NCI-H510A (cell line): ENCODE results near the gene CZIB.
"Not testable (repeated sequence)": the region's sequence is repeated elsewhere in the genome, so short reads cannot be mapped to it uniquely, and the experiment has no call there.

Source experiments
- DNase-seq: peaks from one replicate; lab custom pipeline; 2025; lab: John Stamatoyannopoulos, UW

The CZIB gene

DNA sequence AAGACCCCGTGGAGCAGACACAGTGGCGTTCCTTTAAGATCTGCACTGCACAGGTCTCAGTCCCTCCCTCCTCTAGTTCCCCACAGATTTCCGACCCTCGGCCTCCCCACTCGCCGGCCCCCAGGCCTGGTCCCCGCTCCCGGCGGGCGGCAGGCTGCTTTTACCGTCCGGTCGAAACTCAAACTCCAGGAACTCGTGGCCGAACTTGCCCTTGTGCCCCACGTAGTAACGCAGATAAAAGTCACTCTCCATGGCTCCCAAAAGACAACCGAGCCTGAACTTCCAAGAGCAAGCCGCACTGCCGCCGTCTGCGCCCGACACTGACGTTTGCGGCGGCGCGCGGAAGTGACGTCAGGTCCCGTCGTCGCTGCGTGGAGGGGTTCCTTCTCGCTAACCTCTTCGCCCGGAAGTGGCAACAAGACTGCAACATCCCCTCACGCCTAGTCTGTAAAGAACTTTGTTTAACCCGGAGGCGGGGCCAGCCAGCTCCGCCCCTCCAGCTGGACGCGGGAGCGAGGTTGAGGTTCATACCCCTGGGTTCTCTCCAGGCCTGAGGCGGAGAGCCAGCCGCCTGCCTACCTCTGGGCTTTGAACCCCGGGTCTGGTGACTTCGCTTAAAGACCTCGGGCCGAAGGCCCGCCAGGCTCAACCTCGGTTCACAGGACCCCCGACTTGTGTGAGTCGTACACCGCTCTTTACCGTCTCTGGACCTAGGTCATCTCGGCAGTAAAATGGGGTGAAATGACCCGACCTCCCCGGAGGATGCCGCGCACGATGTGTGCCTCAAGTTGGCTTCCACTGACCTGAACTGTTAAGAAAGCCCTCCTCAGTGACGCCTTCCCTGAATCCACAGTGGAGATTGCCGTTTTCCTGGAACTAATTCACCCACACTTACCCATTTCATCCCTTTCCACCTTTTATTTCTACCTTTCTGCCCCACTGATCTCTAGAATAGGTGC is 18.0 kb upstream of the CZIB start, which contains the start of gene MAGOH:
MAGOH (minus strand) TSS at position 322 of the 959 bp plus-strand sequence; CDS start at position 252, 70 bp downstream.
- peak; percentile 95 for DNase-seq

DNA sequence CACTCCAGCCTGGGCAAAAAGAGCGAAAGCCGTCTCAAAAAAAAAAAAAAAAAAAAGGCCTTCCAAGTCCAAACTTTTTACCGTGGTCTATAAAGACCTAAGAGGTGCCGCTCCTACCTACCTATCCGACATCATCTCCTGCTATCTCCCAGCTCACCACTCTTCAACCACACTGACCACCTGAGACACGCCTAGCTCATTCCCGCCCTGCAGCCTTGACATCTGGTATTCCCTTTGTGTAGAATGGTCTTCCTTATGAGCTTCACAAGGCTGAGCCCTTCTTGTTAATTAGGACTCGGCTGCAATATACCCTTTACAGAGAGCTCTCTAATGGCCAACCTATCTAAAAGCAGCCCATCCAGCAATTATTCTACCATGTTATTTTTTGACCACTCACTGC is 17.2 kb upstream of the CZIB start:
- no peak for DNase-seq

DNA sequence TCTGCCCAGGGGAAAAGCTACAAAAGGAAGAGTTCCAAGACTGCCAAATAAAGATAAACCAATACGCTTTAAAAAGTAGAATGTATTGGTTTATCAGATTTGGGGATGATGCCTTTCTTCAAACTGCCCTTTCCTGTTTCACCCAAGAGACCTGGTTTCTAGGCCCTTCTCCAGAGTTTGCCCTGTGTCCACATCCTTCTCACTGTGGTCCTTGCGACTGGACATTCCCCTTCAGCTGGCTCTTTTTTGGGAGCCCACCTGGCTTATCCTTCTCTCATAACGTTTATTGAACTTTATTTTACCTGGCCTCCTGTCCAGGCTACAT is 490 bp upstream of the CZIB start:
- DNase-seq: no peak

DNA sequence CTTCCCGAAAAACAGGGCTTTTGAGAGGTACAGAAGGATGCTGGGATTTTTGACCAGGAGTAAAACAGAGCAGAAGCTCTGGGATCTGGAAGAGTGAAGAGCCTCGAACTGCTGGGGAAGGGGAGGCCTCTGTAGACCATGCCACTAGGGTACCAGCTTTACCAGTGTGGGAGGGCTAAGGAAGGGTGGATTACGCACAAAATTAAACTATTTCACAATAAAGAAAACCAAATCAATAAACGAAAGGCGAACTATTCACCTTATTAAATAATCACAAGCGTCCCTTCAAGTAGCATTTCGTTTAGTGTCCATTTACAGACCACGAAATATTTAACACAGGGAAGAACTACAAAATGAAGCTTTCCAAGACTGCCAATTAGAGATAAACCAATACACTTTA is 723 bp downstream of the CZIB start:
- DNase-seq: no peak

DNA sequence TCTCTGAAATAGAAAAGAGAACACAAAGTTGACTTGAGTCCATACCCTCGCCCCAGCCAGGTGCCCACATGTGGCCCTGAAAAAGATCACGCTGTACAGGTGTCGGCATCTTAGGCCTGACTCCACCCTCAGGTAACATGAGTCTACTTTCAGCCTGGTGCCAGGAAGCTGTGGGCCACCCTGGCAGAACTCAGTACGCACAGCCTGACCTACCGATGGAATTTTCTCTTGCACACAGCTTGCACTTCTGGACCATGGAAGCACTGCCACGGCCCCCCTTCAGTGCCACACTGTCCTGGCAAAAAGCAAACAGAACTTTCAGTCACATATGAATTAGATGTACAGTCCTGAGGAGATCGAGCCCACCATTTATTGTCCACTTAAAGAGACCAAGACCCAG is 2.2 kb downstream of the CZIB start:
- no peak for DNase-seq

DNA sequence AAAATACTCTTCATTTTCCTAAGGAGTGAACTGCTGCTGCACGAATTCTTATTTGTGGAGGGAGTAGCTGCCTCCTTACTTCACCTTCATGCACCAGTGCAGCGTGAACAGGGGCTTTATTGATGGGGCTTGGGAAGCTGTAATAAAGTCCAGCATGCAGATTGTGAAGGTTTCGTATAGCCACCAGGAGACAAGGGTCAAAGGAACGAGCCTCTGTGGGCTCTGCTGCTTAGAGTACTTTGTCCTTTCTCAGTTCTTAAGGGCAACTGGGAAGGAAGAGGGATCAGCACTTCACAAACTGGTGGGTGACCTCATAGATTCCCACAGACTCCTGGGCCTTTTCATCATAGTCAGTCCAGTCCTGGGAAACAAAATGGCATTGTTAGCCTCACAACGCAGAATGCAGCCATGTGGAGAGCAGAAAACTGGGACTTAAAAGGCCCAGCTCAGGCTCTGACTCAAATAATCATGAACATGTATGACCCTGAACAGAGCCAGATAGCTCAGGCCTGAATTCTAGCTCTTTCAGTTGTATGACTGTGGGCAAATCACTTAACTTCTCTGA is 6.0 kb downstream of the CZIB start:
- DNase-seq: no peak

DNA sequence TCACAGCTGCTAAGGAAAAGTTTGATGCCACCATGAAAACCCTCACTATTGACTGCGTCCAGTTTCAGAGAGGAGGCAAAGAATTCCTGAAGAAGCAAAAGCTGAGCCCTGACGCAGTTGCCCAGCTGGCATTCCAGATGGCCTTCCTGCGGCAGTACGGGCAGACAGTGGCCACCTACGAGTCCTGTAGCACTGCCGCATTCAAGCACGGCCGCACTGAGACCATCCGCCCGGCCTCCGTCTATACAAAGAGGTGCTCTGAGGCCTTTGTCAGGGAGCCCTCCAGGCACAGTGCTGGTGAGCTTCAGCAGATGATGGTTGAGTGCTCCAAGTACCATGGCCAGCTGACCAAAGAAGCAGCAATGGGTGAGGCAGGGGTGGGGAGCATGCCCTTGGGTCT is 9.5 kb downstream of the CZIB start:
- no peak for DNase-seq

DNA sequence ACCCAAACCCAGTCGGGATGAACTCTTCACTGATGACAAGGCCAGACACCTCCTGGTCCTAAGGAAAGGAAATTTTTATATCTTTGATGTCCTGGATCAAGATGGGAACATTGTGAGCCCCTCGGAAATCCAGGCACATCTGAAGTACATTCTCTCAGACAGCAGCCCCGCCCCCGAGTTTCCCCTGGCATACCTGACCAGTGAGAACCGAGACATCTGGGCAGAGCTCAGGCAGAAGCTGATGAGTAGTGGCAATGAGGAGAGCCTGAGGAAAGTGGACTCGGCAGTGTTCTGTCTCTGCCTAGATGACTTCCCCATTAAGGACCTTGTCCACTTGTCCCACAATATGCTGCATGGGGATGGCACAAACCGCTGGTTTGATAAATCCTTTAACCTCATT is 10.1 kb downstream of the CZIB start:
- DNase-seq: no peak

DNA sequence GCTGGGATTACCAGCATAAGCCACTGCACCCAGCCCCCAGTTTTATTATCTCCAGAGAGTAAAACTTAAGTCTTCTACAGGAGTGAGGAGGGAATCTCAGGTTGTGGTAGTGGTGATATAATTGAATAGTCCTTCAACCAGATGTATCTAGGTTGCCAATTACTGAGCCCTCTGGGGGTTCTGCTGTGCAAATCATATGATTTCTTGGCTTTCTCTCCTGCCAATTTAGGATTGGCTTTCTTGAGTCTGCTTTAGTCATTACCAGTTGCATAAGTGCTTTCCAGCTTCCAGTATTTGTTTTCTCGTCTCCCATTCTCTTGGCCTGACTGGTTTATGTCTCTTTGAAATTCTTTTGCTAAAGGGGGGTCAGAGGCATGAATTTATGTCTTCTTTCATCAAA is 12.7 kb downstream of the CZIB start:
- no peak for DNase-seq

DNA sequence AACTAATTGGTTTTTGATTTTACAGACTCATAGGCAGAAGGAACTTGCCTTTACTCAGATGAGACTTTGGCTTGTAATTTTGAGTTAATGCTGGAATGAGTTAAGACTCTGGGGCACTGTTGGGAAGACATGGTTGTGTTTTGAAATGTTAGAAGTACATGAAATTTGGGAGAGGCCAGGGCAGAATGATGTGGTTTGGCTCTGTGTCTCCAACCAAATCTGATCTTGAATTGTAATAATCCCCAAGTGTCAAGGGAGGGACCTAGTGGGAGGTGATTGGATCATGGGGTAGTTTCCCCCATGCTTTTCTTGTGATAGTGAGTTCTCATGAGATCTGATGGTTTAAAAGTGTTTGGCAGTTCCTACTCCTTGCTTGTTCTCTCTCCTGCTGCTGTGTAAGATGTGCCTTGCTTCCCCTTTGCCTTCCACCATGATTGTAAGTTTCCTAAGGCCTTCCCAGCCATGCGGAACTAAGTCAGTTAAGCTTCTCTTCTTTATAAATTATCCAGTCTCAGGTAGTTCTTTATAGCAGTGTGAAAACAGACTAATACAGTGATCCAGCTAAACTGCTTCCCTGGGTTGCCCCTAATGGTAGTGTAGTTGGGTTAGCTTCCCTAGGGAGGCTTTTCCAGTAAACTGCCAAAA is 13.6 kb downstream of the CZIB start:
- DNase-seq: no peak

DNA sequence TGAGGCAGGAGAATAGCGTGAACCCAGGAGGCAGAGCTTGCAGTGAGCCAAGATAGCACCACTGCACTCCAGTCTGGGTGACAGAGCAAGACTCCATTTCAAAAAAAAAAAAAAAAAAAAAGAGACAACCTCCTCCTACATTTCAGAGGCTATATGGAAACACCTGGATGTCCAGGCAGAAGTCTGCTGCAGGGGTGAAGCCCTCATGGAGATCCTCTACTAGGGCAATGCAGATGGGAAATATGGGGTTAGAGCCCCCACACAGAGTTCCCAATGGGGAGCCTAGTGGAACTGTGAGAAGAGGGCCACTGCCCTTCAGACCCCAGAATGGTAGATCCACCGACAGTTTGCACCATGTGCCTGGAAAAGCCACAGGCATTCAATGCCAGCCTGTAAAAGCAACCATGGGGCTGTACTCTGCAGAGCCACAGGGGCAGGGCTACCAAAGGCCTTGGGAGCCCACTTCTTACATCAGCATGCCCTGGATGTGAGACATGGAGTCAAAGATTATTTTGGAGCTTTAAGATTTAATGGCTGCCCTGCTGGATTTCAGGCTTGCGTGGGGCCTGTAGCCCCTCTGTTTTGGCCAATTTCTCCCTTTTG is 14.2 kb downstream of the CZIB start:
- not testable (repeated sequence) for DNase-seq

DNA sequence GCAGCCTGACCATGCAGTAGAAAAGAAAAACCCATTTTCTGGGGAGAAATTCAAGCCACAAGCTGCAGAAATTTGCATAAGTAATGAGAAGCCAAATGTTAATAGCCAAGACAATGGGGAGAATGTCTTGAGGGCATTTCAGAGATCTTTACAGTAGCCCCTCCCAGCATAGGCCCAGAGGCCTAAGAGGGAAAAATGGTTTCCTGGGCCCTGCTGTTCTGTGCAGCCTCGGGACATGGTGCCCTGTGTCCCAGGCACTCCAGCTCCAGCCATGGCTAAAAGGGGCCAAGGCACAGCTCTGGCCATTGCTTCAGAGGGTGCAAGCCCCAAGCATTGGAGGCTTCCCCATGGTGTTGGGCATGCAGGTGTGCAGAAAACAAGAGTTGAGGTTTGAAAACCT is 14.9 kb downstream of the CZIB start:
- DNase-seq: not testable (repeated sequence)

DNA sequence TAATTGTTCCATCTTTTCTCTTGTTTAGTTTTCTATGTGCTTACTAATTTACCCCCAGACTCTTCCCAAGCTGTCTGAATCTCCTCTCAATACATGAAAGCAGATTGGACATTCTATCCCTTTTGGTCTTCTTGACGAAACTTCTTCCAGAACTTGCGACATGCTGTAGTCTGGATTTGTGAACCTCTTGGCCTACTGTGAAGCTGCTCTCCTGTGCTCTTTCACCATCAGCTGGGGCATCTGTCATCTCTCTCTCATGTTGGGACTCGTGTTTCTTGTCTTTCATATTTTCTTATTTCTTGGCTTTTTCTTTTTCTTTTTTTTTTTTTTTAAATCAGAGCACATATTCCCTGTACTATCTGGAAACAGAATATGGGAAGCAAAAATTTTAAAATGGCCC is 17.0 kb downstream of the CZIB start:
- no peak for DNase-seq

DNA sequence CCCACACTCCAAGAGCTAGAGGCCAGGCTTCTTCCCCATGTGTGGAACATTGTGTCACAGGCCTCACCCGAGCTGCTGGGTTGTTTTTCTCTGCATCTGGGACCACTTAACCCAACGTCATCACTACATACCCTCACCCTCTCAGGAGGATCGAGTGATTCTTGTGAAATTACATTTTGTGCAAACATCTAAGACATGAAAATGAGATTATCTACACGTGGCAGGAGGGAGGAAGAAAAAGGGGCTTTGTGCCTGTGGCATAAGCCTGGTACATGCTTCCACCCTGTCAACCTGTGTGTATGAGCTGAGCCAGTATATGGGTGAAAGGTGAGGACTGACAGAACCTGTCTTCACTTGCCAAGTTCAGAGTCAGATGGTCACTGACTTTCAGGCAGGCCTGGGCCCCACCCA is 22.2 kb downstream of the CZIB start:
- DNase-seq: no peak

DNA sequence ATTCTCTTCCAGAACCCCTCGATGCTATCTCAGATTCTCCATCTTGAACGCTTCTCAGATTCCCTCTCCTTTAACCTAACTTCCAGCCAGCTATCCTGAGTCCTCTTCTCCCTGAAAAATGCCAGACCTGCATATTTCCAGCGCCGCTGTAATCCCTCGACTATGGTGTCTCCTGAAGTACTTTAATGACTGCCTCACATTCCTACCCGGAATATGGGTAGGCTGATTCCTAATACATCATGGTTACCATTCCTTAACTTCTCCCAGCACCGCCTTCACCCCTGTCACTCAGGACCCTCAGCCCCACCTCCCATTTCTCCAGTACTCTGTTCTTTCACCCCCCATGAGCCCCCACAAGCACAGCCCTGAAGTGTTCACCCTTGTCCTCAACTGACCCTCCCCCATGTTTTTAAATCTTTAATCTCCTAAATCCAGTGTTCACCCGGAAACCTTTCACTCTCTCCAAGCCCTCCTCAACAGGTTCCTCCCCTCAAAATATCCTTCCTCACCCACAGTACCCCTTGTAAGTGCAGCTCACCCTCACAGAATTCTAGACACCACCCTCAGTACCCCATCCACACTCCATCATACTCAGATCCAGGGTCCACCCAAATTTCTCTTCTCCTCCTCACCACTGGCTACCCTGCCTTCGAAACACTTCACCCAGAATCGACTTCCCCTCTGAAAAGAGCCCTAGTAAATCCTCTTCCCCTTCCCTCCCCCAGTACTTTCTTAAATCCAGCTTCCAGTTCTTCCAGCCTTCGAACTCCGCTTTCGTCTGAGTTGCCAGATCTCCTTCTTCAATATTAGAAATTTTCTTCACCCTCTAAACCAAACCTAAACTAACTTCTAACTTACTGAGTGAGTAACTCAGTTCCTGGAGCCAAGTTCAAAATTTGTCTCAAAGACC is 22.9 kb downstream of the CZIB start:
- no peak for DNase-seq

DNA sequence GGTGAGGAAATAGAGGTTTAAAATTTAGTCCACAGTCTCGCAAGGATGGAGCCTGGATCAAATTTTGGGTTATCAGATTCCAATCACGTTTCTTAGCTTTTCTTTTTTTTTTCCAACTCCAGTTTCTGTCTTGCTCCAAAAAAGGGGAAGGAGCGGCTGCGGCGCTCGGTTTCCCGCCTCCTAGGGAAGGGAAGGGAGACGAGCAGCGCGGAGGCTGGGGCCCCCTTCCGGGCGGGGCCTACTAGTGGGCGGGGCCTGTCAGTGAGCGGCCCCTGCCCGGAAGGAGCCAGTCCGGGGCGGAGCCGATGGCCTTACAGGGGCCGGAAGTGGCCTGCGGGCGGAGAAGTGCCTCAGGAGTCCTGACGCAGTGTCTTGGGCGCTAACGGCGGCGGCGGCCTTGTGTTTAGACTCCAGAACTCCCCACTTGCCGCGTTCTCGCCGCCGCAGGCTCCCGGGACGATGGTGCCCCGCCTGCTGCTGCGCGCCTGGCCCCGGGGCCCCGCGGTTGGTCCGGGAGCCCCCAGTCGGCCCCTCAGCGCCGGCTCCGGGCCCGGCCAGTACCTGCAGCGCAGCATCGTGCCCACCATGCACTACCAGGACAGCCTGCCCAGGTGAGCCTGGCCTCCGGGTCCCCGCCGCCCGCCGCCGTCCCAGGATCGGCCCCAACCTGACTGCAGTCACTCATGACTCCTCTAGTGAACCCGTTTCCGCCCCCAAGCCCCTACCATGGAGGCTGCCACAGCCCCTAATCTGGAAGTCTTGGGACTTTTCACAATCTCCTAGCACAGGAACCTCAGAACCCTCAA is 23.7 kb downstream of the CZIB start, which contains the start of gene CPT2:
CPT2 (plus strand) TSS at position 340 of the 806 bp plus-strand sequence; CDS start at position 460, 120 bp downstream.
- DNase-seq: peak; percentile 91

DNA sequence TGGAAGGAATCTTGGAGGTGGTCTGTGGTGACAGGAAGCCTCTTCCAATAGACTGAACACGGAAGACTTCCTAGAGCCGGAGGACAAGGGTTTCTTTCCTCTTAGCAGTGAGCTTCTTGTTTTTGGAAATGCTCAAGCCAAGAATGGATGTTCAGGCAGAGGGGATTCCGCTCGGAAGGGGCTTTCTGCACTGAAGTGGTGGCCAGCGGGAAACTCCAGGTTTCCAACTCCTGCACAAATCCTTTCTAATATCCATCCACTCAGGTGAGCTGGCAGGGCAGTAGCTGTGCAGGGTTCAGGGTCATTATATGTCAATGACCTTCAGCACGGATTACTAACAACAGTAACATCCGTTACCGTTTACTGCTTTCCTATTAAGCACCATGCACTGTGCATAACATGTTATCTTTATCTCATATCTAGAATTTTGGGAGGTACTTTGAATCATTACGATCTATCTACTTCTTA is 24.4 kb downstream of the CZIB start:
- no peak for DNase-seq

DNA sequence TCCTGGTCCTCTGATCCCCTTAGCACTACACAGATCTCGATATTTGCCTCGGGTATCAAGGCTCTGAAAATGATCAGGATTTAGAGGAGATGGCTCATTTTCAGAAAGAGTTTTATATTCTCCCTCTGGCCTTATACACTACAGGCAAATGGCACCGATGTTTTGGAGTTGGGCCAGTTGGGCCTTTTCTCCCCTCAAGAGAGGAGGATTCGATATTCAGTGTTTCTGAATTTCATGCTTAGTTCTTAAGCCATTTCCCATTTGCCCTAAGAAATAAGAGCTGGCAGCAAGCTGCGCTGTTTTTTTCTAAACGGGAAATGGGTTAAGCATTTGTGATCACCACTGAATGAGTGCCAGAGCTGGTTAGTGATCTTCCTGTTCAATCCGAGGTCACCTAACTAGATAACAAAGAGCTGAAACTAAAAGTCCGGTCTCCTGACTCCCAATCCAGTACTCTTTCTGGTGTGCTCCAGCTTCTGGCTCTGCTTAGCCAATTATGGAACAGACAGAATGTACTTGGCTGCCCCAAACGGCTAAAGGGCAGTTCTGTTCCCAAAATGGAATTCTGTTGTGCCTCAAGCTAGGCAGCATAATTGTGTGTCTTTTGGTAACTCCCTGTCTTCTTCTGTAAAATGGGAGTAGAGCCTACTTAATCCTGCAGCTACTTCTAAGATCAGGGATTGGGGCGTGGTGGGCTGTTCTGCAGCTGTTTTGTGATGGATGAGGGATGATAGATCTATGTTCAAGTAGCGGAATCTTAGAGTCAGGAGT is 25.0 kb downstream of the CZIB start:
- no peak for DNase-seq

DNA sequence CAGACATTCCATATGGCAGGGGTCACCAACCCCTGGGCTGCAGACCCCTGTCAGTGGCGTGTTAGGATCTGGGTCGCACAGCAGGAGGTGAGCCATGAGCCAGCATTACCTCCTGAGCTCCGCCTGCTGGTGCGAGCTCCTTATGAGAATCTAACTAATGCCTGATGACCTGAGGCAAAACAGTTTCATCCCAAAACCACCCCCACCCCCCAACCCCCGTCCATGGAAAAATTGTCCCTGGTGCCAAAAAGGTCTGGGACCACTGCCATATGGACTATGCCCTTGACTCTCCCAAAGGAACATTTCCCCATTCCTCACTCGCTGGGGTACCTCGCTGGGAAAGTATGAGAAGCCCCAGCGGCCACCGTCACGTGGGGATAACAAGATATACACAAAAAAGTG is 30.2 kb downstream of the CZIB start:
- no peak for DNase-seq

DNA sequence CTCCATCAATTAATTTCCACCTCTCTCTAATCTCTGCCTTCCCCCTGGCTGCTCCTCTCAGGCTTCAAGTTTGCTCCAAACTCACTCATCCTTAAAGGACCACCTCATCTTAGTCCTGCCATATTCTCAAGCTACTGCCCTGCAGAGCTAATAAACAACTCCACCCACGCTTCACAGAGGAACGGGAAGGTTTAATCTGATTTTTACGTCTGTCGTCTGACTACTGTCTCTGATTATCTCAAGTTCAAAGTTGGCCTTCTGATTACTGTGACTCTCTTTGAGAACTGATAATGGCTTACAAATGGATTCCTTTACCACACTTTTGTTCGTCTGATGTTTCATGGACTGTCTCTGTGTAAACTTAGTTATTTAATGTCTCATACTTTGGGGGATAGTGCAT is 31.4 kb downstream of the CZIB start:
- DNase-seq: no peak
